ENCODE measurements around the gene RSAD1.

The RSAD1 gene

GRCh38 chr17:50467114-50467854, 11.4 kb upstream of the RSAD1 start:
- ChIA-PET POLR2A (ENCODE audit: low non-redundant PET) (no interaction called here), CTCF (interaction anchor here (0.8 to 2.0 kb wide), 3 partner anchors 12 to 70 kb away, joined by 3 to 19 read pairs (median 6); partner anchors contain the start of genes LRRC59 and RSAD1)
- peak overlapping the region; percentile 43 for H3K27ac ChIP-seq
- TF ChIP-seq CTCF (conservative IDR thresholded peaks at IDR 0.05; ENCODE audit: low read depth): no peak
- no peak for DNase-seq (ENCODE audit: low spot score)

GRCh38 chr17:50467855-50468303, 10.8 kb upstream of the RSAD1 start:
- ChIA-PET CTCF (interaction anchor here (2.0 kb wide), 2 partner anchors 11 to 70 kb away, joined by 6 to 19 read pairs; partner anchors contain the start of genes LRRC59 and RSAD1), POLR2A (ENCODE audit: low non-redundant PET) (no interaction called here)
- DNase-seq (ENCODE audit: low spot score): no peak
- no peak overlapping the region for H3K27ac ChIP-seq
- no peak for TF ChIP-seq CTCF (conservative IDR thresholded peaks at IDR 0.05; ENCODE audit: low read depth)

GRCh38 chr17:50468304-50469207, 10.1 kb upstream of the RSAD1 start, which contains the start of gene CHAD:
Gene CHAD, minus strand, starts transcription at chr17:50468880. Its CDS starts 67 bp downstream, at chr17:50468813.
- POLR2A ChIA-PET (ENCODE audit: low non-redundant PET): no interaction called here
- CTCF ChIA-PET: interaction anchor here (2.0 kb wide), 2 partner anchors 10 to 71 kb away, joined by 6 to 19 read pairs; partner anchors contain the start of genes LRRC59 and RSAD1
- TF ChIP-seq CTCF (conservative IDR thresholded peaks at IDR 0.05; ENCODE audit: low read depth): no peak
- DNase-seq (ENCODE audit: low spot score): no peak
- no peak within 1 kb of the TSS for H3K27ac ChIP-seq

- ChIA-PET CTCF (interaction anchor here (2.0 kb wide), 1 partner anchor 10 kb away, joined by 19 read pairs; the partner anchor contains the start of gene RSAD1), POLR2A (ENCODE audit: low non-redundant PET) (no interaction called here)
- H3K27ac ChIP-seq: no peak overlapping the region
- no peak for DNase-seq (ENCODE audit: low spot score)
- TF ChIP-seq CTCF (conservative IDR thresholded peaks at IDR 0.05; ENCODE audit: low read depth): no peak
Measured at GRCh38 chr17:50469208-50469605, 9.5 kb upstream of the RSAD1 start.

GRCh38 chr17:50469671-50470305, 8.9 kb upstream of the RSAD1 start:
- POLR2A ChIA-PET (ENCODE audit: low non-redundant PET): no interaction called here
- TF ChIP-seq CTCF (conservative IDR thresholded peaks at IDR 0.05; ENCODE audit: low read depth): no peak
- no peak for DNase-seq (ENCODE audit: low spot score)
- no peak overlapping the region for H3K27ac ChIP-seq
- CTCF ChIA-PET: interaction anchor here (1.2 kb wide), 1 partner anchor 10 kb away, joined by 3 read pairs; no protein-coding TSS in a partner anchor

GRCh38 chr17:50470426-50470825, 8.2 kb upstream of the RSAD1 start:
- DNase-seq (ENCODE audit: low spot score): no peak
- no peak overlapping the region for H3K27ac ChIP-seq
- TF ChIP-seq CTCF (conservative IDR thresholded peaks at IDR 0.05; ENCODE audit: low read depth): no peak
- ChIA-PET CTCF (interaction anchor here (0.7 to 1.2 kb wide), 2 partner anchors 9 to 157 kb away, joined by 3 read pairs; no protein-coding TSS in a partner anchor), POLR2A (ENCODE audit: low non-redundant PET) (no interaction called here)

Measured in RWPE1 (cell line).